ENCODE measurements around the gene MAP3K20.
"Not testable (repeated sequence)": the region's sequence is repeated elsewhere in the genome, so short reads cannot be mapped to it uniquely, and the experiment has no call there.

The MAP3K20 gene

DNA sequence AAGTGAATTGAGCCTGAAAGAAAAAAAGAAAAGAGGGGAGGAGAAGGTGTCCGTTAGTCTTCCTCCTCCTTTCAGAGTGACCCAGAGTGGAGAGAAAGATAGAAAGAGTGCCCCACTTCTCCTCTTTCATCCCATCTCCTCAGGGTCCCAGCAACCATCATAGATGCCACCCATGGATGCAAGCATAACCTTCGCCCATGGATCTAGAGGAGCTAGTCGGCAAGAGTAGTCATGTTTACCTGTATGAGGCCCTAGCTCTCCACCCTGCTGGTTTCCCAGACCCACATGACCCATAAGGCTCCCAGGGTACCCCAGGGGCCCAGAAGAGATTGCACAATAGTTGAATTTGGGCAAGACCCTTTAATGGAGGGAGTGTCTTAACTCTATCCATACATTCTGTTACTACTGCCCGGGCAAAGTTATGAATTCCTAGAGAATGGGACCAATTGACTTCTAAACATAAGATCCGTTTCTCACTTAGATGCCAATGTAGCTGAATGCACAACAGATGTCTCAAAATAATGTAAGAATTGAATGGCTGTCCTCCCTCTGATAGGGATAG lies 223.0 kb downstream of the MAP3K20 start:
- no peak overlapping the region for H3K27ac ChIP-seq
- H3K4me3 ChIP-seq (ENCODE audit: low read depth, low read length), result no peak overlapping the region

DNA sequence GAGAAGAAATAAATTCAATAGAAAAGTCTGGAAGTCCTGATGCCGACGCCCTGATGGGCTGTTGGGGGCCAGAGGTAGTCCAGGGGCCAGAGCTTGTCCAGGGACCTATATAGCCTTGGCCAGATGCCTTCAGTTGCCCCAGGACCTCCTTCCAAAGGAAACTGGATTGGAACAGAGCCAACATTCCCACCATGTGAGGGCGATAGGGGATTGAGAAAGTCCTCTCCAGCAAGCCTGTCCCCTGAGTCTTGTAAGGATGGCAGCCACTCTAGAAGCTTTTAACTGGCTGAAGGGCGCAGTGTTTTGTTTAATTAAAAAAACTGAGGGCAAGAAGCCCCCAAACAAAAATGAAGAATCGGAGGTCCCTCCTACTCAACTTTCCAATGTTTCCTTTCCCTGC lies 224.1 kb downstream of the MAP3K20 start:
- in situ Hi-C loops (cut with HindIII; ENCODE audit: low pct_ligation_motif_present, low sequenced_read_pairs), result no loop called here
- Histone ChIP-seq H3K27ac (no peak overlapping the region), H3K27me3 (replicated peaks) (no peaks in the 10 kb centered on the region), H3K36me3 (replicated peaks) (no peaks in the 10 kb centered on the region), H3K4me3 (ENCODE audit: low read depth, low read length) (no peak overlapping the region)
- TF ChIP-seq, protein P1, sequence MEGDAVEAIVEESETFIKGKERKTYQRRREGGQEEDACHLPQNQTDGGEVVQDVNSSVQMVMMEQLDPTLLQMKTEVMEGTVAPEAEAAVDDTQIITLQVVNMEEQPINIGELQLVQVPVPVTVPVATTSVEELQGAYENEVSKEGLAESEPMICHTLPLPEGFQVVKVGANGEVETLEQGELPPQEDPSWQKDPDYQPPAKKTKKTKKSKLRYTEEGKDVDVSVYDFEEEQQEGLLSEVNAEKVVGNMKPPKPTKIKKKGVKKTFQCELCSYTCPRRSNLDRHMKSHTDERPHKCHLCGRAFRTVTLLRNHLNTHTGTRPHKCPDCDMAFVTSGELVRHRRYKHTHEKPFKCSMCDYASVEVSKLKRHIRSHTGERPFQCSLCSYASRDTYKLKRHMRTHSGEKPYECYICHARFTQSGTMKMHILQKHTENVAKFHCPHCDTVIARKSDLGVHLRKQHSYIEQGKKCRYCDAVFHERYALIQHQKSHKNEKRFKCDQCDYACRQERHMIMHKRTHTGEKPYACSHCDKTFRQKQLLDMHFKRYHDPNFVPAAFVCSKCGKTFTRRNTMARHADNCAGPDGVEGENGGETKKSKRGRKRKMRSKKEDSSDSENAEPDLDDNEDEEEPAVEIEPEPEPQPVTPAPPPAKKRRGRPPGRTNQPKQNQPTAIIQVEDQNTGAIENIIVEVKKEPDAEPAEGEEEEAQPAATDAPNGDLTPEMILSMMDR (IDR thresholded peaks at IDR 0.05; ENCODE audit: low read depth, low read length, missing control alignments), result no peak
- no peak for DNase-seq

More for the DNA sequence above, 223.0 kb downstream of the MAP3K20 start:
- no peak for DNase-seq
- Histone ChIP-seq H3K27me3 (replicated peaks) (no peaks in the 10 kb centered on the region), H3K36me3 (replicated peaks) (no peaks in the 10 kb centered on the region)
- in situ Hi-C loops (cut with HindIII; ENCODE audit: low pct_ligation_motif_present, low sequenced_read_pairs), result no loop called here
- TF ChIP-seq, protein P1 (IDR thresholded peaks at IDR 0.05; ENCODE audit: low read depth, low read length, missing control alignments), result no peak

DNA sequence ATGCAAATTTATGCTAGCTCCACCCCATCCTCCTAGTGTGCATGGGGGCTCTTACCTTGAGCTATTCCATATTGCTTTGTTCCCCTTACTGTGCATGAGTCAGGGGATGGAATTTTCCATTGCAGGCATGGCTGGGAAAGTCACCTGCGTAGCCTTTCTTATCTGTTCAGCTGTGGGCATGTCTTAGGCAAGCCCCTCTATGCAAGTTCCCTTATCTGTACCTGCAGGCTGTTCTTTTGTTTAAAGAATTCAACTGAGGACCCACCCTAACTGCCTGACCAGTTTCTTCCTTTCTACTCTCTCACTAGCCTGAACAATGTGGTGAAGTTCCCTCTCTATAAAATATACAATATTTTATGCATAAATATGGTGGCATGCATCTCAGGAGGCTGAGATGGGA lies 224.8 kb downstream of the MAP3K20 start:
- Histone ChIP-seq H3K36me3 (replicated peaks) (no peaks in the 10 kb centered on the region), H3K27me3 (replicated peaks) (no peaks in the 10 kb centered on the region), H3K4me3 (ENCODE audit: low read depth, low read length) (no peak overlapping the region), H3K27ac (no peak overlapping the region)
- TF ChIP-seq, protein P1 (IDR thresholded peaks at IDR 0.05; ENCODE audit: low read depth, low read length, missing control alignments), result no peak
- in situ Hi-C loops (cut with HindIII; ENCODE audit: low pct_ligation_motif_present, low sequenced_read_pairs), result no loop called here
- DNase-seq, result no peak

DNA sequence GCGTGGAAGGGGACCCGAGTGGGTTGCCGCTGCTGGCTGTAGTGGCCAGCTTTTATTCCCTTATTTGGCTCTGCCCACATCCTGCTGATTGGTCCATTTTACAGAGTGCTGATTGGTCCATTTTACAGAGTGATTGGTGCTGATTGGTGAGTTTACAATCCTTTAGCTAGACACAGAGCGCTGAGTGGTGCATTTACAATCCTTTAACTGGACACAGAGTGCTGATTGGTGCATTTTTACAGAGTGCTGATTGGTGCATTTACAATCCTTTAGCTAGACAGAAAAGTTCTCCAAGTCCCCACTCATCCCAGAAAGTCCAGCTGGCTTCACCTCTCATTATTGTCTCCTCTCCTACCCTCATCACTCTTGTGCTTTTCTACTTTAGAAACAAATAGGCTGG lies 225.9 kb downstream of the MAP3K20 start:
- H3K27me3 ChIP-seq (replicated peaks); H3K36me3 ChIP-seq (replicated peaks); in situ Hi-C loops (cut with HindIII; ENCODE audit: low pct_ligation_motif_present, low sequenced_read_pairs); H3K27ac ChIP-seq; H3K4me3 ChIP-seq (ENCODE audit: low read depth, low read length); DNase-seq: not testable (repeated sequence)

DNA sequence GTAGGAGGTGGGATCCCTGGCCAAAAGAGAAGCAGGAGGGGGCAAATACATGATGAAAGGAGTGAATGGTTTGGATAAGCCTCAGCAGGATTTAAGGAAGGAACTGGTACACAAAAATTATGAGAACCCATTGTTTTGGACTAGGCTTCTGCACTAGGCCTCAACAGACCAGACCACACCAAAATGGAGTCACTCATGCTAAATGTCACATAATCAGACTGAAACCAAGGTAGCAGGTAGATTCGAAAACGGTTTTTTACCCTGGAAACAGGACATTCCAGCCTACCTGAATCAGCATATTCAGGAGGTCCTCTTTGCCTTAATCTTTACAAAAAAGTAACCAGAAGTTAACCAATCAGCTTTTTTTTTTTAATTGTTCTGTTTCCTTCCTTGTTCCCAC lies 229.7 kb downstream of the MAP3K20 start:
- no peak for DNase-seq
- Histone ChIP-seq H3K27me3 (replicated peaks) (no peaks in the 10 kb centered on the region), H3K36me3 (replicated peaks) (no peaks in the 10 kb centered on the region), H3K27ac (no peak overlapping the region), H3K4me3 (ENCODE audit: low read depth, low read length) (no peak overlapping the region)
- in situ Hi-C loops (cut with HindIII; ENCODE audit: low pct_ligation_motif_present, low sequenced_read_pairs), result no loop called here
- TF ChIP-seq, protein P1 (IDR thresholded peaks at IDR 0.05; ENCODE audit: low read depth, low read length, missing control alignments), result no peak

DNA sequence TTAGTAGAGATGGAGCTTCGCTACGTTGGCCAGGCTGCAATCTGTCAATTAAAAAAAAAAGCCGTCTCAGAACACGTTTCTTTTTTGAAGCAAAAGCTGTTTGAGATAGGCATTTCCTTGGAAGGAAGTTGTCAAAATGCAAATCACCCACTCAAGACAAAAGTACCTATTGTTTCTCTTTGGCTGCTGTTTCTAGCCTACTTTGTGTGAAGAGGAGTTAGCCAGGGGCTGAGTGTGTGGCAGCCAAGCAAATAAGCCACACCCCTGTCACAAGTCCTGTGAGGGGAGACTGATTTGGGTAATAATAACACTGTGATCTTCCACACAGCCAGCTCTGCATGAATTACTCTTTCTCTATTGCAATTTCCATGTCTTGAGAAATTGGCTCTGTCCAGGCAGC lies 231.6 kb downstream of the MAP3K20 start:
- no peaks in the 10 kb centered on the region for H3K27me3 ChIP-seq (replicated peaks)
- no peak overlapping the region for H3K27ac ChIP-seq
- in situ Hi-C loops (cut with HindIII; ENCODE audit: low pct_ligation_motif_present, low sequenced_read_pairs), result no loop called here
- no peak for DNase-seq
- TF ChIP-seq, protein P1 (IDR thresholded peaks at IDR 0.05; ENCODE audit: low read depth, low read length, missing control alignments), result no peak
- no peaks in the 10 kb centered on the region for H3K36me3 ChIP-seq (replicated peaks)
- no peak overlapping the region for H3K4me3 ChIP-seq (ENCODE audit: low read depth, low read length)

DNA sequence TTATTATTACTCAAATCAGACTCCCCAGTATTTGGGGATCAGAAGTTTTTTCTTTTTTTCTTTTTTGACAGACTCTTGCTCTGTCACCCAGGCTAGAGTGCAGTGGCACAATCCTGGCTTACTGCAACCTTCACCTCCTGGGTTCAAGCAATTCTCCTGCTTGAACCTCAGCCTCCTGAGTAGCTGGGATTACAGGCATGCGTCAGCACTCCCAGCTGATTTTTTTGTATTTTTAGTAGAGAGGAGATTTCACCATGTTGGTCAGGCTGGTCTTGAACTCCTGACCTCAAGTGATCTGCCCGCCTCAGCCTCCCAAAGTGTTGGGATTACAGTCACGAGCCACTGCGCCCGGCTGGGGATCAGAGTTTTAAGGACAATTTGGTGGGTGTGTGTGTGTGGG lies 233.7 kb downstream of the MAP3K20 start:
- H3K27me3 ChIP-seq (replicated peaks); H3K27ac ChIP-seq; in situ Hi-C loops (cut with HindIII; ENCODE audit: low pct_ligation_motif_present, low sequenced_read_pairs); H3K36me3 ChIP-seq (replicated peaks); H3K4me3 ChIP-seq (ENCODE audit: low read depth, low read length); DNase-seq: not testable (repeated sequence)

Measured in brain microvascular endothelial cell (primary cell).